Neural progenitor cell (in vitro differentiated cells): ENCODE results near the gene AVPR1A.

Experiments
- CTCF ChIP-seq: fragments of 200-600 bp; sonication (generic); IDR thresholded peaks from 2 replicates; pipeline ENCODE4 v1.5.1; 2017; ENCODE audit warnings: antibody characterized with exemption, mild to moderate bottlenecking
- EZH2 ChIP-seq: fragments of 200-600 bp; sonication (generic); IDR thresholded peaks from 2 replicates; pipeline ENCODE4 v1.6.1; 2017; ENCODE audit warnings: antibody characterized with exemption, mild to moderate bottlenecking, moderate library complexity

GRCh38 chr12:63129927-63130326, 21.1 kb downstream of the AVPR1A start:
- TF ChIP-seq CTCF (no peak), EZH2 (no peak)
